Left lung (tissue), 10 donors: ENCODE results near the gene GLS. TPM values are rescaled to one million over a fixed set of nuclear protein-coding genes. Genes with fewer than 3 reads are reported as not detected.
"Not testable (repeated sequence)": the region's sequence is repeated elsewhere in the genome, so short reads cannot be mapped to it uniquely, and the experiment has no call there.

Source experiments
- ATAC-seq: fragments of 200-7000 bp; cut with Tn5 transposase; one replicate; pipeline ENCODE4 v1.9.1; 2020; ENCODE audit warnings: moderate library complexity
- DNase-seq, 4 donors: peaks; one replicate each; pipeline ENCODE4 v3.0.0-alpha.2; 2013 to 2020
- H3K27ac ChIP-seq, 2 donors: fragments of 200-600 bp; sonication (generic) in 1 of 2; one replicate each; pipeline versions ENCODE4 v1.5.0 to v1.8.0; 2020 to 2021
- H3K27me3 ChIP-seq, 2 donors: fragments of 200-600 bp; sonication (generic) in 1 of 2; one replicate each; pipeline versions ENCODE4 v1.5.0 to v1.8.0; 2020 to 2021
- H3K36me3 ChIP-seq, 2 donors: fragments of 200-600 bp; sonication (generic) in 1 of 2; one replicate each; pipeline versions ENCODE4 v1.5.0 to v1.8.0; 2020 to 2021
- H3K4me1 ChIP-seq, 2 donors: fragments of 200-600 bp; one replicate each; pipeline ENCODE4 v1.8.0; 2021
- H3K4me3 ChIP-seq, 2 donors: fragments of 200-600 bp; sonication (generic) in 1 of 2; one replicate each; pipeline versions ENCODE4 v1.5.0 to v1.8.0; 2020 to 2021; ENCODE audit warnings: mild to moderate bottlenecking in 1 of 2
- H3K9me3 ChIP-seq, 2 donors: fragments of 200-600 bp; sonication (generic) in 1 of 2; one replicate each; pipeline versions ENCODE4 v1.5.0 to v1.8.0; 2020 to 2021
- intact Hi-C, 2 donors: fragments of 100-400 bp; cut with DNase I; formaldehyde crosslinking; loops; one replicate each; pipeline versions ENCODE4 v1.11.2 to v1.14.2; 2022
- polyA plus RNA-seq, 6 donors: library from polyadenylated mRNA; unstranded; fragments of 120-200 nt; gene quantifications; one replicate each; pipeline ENCODE4 v1.2.1, GENCODE V29; 2013; ENCODE audit not compliant: insufficient read length in 6 of 6
- total RNA-seq, 2 donors: library from RNA; stranded (reverse); fragmentation: NEBNext Ultra II Directional; extraction: Animal tissue kit (Norgen Biotek cat#: 25700); gene quantifications; one replicate each; pipeline ENCODE4 v1.2.1, GENCODE V29; 2021
- TF ChIP-seq, protein P1 (sequence below), 2 donors: fragments of 200-600 bp; sonication (generic) in 1 of 2; IDR thresholded peaks; one replicate each; pipeline versions ENCODE4 v1.5.0 to v1.8.0; 2021; ENCODE audit warnings: antibody characterized with exemption in 2 of 2
- donor health status: DM: no; HTN: yes; CAD: no.
- donor health status: DM: no; HTN: no; CAD: no.

GLS gene
- total and polyA plus RNA-seq, 8 donors, result 114 to 346 (median 123) TPM

DNA sequence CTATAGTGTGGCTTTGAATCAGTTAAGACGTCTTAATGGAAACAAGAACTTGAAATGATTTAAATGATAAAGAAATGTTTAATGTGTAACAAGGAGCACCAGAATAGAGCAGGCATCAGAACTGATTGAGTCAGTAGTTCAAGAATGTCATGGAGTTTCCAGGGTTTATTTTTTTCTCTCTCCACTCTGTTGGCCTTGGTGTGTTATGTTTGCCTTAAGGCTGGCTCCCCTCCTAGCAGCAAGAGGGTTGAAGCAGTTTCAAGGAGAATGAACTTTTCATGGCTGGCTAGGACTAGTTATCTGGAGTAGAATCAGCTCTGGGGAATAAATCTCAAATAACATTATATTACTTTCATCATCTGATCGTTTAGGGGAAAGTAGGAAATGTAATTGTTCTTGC is 13.4 kb upstream of the GLS start:
- no peak overlapping the region for H3K4me3 ChIP-seq
- DNase-seq (peak in 1 of 4 donors; percentile 34), ATAC-seq (peak; percentile 81)
- intact Hi-C loops, result no loop called here
- H3K27me3 ChIP-seq, result no peaks in the 10 kb centered on the region
- TF ChIP-seq, protein P1, sequence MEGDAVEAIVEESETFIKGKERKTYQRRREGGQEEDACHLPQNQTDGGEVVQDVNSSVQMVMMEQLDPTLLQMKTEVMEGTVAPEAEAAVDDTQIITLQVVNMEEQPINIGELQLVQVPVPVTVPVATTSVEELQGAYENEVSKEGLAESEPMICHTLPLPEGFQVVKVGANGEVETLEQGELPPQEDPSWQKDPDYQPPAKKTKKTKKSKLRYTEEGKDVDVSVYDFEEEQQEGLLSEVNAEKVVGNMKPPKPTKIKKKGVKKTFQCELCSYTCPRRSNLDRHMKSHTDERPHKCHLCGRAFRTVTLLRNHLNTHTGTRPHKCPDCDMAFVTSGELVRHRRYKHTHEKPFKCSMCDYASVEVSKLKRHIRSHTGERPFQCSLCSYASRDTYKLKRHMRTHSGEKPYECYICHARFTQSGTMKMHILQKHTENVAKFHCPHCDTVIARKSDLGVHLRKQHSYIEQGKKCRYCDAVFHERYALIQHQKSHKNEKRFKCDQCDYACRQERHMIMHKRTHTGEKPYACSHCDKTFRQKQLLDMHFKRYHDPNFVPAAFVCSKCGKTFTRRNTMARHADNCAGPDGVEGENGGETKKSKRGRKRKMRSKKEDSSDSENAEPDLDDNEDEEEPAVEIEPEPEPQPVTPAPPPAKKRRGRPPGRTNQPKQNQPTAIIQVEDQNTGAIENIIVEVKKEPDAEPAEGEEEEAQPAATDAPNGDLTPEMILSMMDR (IDR thresholded peaks at IDR 0.05), result no peak
- no peaks in the 10 kb centered on the region for H3K9me3 ChIP-seq
- H3K27ac ChIP-seq, result peak overlapping the region in 1 of 2 donors; percentile 8
- H3K4me1 ChIP-seq, result peaks cover 0 to 10% of the 10 kb centered on the region in 2 donors
- no peaks in the 10 kb centered on the region for H3K36me3 ChIP-seq

DNA sequence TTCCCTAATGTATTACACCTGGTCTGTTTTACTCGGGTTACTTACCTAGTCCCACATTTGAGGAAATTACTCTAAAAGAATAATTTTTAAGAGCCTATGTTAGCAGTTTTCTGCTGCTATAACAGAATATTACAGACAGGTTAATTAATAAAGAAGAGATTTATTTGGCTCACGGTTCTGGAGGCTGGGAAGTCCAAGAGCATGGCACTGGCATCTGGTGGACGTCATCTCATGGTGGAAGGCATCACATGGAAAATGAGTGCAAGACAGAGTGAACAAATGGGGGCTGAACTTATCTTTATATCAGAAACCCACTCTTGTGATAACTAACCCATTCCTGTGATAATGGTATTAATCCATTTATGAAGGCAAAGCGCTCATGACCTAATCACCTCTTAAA is 12.8 kb upstream of the GLS start:
- intact Hi-C loops, result no loop called here

DNA sequence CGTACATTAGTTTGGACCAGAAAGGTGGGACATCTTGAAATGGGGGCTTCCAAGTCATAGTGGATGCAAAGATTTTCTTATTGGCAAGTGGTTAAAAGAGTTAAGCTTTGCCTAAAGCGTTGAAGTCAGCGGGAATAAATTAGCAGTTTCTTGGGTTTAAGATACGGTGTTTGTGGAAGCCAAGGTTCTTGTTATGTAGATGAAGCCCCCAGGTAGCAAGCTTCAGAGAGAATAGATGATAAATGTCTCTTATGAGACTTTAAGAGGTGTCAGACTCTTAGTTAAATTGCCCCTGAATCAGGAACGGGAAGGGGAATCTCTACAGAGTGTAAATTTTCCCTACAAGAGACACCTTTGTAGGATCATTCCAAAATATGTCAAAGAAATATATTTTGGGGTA is 10.9 kb upstream of the GLS start:
- ATAC-seq, result no peak
- no peaks in the 10 kb centered on the region for H3K36me3 ChIP-seq
- DNase-seq, result no peak
- no peaks in the 10 kb centered on the region for H3K9me3 ChIP-seq
- intact Hi-C loops, result no loop called here
- TF ChIP-seq, protein P1 (IDR thresholded peaks at IDR 0.05), result no peak
- H3K27ac ChIP-seq, result no peak overlapping the region
- no peaks in the 10 kb centered on the region for H3K4me1 ChIP-seq
- H3K4me3 ChIP-seq, result no peak overlapping the region
- no peaks in the 10 kb centered on the region for H3K27me3 ChIP-seq

More for the DNA sequence above, 12.8 kb upstream of the GLS start:
- no peaks in the 10 kb centered on the region for H3K9me3 ChIP-seq
- no peak overlapping the region for H3K27ac ChIP-seq
- peaks cover 0 to 10% of the 10 kb centered on the region in 2 donors for H3K4me1 ChIP-seq
- ATAC-seq (no peak), DNase-seq (no peak)
- no peaks in the 10 kb centered on the region for H3K36me3 ChIP-seq
- no peak overlapping the region for H3K4me3 ChIP-seq
- TF ChIP-seq, protein P1 (IDR thresholded peaks at IDR 0.05), result no peak
- no peaks in the 10 kb centered on the region for H3K27me3 ChIP-seq

DNA sequence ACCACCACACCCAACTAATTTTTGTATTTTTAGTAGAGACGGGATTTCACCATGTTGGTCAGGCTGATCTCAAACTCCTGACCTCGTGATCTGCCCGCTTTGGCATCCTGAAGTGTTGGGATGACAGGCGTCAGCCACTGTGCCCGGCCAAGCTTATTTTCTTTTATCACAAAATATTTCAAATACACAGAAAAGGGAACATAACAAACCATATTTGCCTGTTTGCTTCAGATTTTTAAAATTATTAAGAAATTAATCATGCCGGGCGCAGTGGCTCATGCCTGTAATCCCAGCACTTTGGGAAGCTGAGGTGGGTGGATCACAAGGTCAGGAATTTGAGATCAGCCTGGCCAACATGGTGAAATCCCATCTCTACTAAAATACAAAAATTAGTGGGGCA is 7.2 kb upstream of the GLS start:
- DNase-seq, H3K27ac ChIP-seq, H3K9me3 ChIP-seq, H3K4me3 ChIP-seq, ATAC-seq, H3K27me3 ChIP-seq, H3K4me1 ChIP-seq, H3K36me3 ChIP-seq, intact Hi-C loops: not testable (repeated sequence)

DNA sequence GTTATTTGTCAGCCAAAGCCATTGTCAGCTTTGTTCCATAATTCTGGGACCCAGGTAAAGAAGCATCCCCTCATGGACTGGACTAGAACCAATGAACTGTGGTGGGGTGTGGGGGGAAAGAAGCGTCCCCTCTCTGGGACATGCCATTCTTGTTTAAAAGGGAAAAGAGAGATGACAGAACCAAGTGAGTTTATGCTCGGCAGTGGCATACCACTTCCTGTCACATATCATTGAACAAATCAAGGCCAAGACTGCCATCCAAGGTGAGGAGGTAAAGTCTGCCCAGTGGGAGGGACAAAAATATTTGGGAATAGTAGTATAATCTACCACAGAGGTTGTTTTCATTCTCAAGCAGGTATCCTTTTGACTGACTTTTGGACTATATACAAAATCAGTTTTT is 4.7 kb upstream of the GLS start:
- intact Hi-C loops, result no loop called here
- no peak overlapping the region for H3K27ac ChIP-seq
- DNase-seq (no peak), ATAC-seq (no peak)
- H3K4me1 ChIP-seq, result peaks cover 0 to 18% of the 10 kb centered on the region in 2 donors
- H3K9me3 ChIP-seq, result no peaks in the 10 kb centered on the region
- no peaks in the 10 kb centered on the region for H3K36me3 ChIP-seq
- H3K4me3 ChIP-seq, result no peak overlapping the region
- H3K27me3 ChIP-seq, result no peaks in the 10 kb centered on the region
- TF ChIP-seq, protein P1 (IDR thresholded peaks at IDR 0.05), result no peak

DNA sequence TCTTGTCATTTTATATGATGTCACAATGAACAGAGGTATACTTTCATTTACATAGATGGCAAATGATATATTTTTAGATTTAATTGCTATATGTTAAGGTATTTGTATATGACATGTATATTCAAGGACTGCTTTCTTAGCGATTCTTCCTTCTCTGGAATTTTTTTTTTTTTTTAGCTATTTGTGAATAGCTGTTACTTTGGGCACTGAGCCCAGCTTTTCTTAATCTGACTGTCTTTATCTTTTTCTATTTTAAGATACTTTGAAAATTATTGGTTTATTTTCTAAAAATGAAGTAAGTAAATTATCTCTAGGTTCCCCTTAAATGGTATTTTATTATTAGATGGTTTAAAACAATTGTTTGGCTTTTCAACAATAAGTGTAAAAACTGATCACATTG is 4.0 kb upstream of the GLS start:
- ATAC-seq (no peak), DNase-seq (peak in 1 of 4 donors; percentile 56)
- H3K27ac ChIP-seq, result no peak overlapping the region
- TF ChIP-seq, protein P1 (IDR thresholded peaks at IDR 0.05), result no peak
- H3K36me3 ChIP-seq, result no peaks in the 10 kb centered on the region
- H3K9me3 ChIP-seq, result no peaks in the 10 kb centered on the region
- intact Hi-C loops, result no loop called here
- no peak overlapping the region for H3K4me3 ChIP-seq
- no peaks in the 10 kb centered on the region for H3K27me3 ChIP-seq
- H3K4me1 ChIP-seq, result peaks cover 0 to 18% of the 10 kb centered on the region in 2 donors
